HuH-7.5 (cell line): Measurements from ENCODE around the gene MACC1.
"Not testable (repeated sequence)": the region's sequence is repeated elsewhere in the genome, so short reads cannot be mapped to it uniquely, and the experiment has no call there.

ENCODE experiments used
- DNase-seq: peaks from one replicate; pipeline ENCODE4 v3.0.0; 2011; ENCODE audit warnings: low spot score

MACC1 gene

DNA sequence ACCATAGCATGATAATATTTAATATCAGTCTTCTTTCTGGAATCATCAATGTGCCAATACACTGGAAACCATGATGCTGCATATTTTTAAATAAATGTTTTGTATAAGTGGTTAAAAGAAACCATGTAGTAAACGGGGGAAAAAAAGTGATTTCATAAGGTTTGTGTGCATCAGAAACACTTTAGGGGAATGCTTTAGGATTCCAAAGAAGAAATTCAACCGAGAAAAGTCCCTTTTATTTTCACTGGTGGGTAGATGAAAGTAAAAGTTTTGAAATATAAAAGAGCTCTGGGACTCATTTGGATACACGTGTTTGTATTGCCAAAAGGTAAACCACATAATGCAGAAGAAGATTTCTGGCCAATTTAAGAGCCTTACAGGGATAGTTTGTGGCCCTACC, 11.9 kb upstream of the MACC1 start:
- no peak for DNase-seq

DNA sequence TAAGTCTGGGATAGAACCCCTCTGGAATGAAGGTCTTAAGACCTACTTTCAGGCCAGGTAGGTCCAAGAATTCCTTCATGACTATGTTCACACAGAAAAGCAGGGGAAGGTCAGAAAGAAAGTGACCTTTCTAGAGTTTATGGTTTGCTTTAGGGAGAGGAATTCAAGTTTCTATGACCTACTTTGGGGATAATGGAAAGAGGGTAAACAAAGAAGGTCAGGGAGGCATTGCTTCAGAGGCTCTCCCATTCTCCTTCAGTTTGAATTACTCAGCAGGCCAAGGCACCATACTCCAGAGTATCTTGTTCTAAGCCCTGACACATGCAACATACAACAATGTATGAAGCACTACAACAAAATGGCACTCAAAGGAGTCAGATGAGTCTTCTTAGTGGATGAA, 11.5 kb upstream of the MACC1 start:
- no peak for DNase-seq

GRCh38 chr7:20227291-20227795, 10.2 kb upstream of the MACC1 start:
- DNase-seq = no peak

DNA sequence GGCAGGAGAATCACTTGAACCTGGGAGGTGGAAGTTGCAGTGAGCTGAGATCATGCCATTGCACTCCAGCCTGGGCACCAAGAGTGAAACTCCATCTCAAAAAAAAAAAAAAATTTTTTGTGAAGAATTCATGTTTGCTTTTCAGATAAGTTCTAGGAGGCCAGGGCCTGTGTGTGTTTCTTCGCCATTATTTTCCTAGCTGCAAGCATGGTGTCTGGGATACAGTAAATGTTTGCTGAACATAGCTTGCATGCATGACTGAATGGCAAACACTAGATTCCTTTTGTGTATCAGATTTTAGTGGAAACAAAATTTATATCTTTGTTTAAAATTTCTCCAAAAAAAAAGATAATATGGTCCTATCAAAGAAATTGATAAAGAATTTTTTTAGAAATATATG, 9.7 kb upstream of the MACC1 start:
- no peak for DNase-seq

DNA sequence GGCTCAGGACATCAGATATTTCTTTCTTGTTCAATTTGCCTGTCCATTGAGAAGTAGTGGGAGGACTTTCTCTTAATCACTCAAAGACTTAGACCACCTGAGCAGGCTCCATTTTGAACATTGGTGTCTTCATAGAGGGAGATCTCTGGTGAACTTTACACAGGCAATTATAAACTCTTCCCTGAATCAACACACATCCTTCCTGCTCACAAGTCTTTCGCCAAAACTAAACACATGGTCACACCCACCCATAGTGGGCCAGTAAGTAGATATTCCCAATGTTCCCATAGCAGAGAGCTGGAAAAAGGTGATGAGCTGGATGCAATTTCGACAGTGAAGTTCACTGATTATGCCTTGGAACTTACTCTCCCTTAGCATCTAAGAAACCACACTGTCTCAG, 8.2 kb upstream of the MACC1 start:
- DNase-seq = no peak

GRCh38 chr7:20224025-20224424, 6.8 kb upstream of the MACC1 start:
- DNase-seq = no peak

GRCh38 chr7:20223356-20223755, 6.2 kb upstream of the MACC1 start:
- no peak for DNase-seq

- DNase-seq = no peak
These were observed 5.1 kb upstream of the MACC1 start for GRCh38 chr7:20222219-20222828.

GRCh38 chr7:20220921-20221547, 3.9 kb upstream of the MACC1 start:
- no peak for DNase-seq

- DNase-seq = no peak
These were observed 3.1 kb upstream of the MACC1 start for GRCh38 chr7:20220293-20220761.

DNA sequence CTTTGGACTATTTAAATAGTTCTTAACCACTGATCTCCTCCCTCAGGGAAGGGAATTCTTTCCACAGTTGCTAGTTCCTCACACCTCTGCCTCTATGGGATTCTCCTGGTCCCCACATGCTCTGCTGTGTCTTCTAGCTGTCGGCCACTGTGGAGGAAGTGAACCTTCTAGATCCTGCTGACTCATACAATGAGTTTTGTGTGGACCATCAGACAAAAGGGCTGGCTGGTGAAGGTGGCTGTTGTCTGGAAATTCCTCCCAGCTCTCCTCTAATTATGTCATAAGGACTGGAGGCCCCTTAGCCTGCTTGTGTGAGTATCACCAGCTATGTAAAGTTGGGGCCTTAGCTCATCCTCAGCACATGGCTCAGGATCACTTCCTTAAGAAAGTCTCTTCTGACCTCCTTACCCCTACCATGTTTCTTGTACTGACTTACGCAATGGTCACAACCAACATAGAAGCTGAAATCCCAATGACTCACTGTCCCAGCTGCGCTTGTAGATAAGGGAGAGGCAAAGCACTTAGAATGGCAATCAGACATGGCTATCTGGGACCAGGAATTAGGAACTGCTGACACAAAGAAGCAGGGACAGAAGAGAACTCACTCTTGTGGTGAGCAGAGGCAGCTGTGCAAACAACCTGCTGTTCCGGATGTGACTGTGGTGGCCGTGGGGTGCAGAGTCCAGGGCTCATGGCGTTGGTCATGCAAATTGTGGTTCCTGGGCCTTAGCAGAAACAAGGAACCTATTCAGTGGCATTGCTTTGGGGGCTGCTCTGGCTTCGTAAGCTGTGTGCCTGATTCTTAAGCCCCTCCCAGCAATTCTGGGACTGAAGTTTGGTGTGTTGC, 2.5 kb upstream of the MACC1 start:
- peak; percentile 22 for DNase-seq

- no peak for DNase-seq
These were observed 1.9 kb upstream of the MACC1 start for GRCh38 chr7:20219062-20219445.

DNA sequence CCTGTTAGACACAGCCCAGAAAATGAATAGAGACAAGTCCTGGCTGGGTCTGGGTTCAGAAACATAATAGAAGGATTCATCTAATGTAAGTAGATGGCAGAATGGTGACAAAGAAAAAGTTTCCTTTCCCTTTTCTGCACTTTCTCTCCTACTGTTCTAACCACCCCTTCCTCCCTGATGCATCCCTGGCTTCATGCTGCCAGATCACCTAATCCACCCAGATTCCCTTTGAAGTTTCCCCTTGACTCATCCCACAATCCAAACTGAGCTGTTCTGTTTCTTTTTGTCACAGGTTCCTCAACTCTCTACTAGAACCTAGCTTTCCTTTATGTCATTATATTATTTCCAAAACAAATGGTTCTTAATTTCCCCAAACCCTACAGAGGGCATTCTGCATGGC, 1.1 kb upstream of the MACC1 start:
- DNase-seq = no peak

DNA sequence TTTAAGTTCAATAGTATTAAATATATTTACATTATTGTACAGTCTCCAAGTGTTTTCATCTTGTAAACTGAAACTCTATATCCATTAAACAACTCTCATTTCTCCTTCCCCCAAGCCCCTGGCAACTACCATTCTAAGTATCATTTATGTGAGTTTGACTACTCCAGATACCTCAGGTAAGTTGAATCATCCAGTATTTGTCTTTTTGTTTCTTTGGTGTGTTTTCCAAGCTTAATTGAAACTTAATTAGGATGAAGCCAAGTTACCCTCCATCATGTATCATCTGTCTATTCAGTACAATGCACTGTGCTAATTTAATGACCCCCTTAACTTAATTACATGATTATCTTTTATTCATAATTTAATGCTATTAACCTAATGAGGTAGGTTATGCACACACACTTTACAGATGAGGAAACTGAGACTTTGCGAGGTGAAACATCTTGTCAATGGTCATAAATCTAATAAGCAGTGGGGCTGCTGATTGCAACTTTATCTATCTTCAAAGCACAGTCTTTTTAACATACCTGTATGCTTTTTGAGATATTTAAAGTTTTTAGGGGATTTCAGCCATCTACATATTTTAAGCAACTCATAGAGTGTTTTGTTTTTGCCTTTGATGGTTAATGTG, 663 bp downstream of the MACC1 start:
- no peak for DNase-seq

- DNase-seq = no peak
These were observed 2.1 kb downstream of the MACC1 start for GRCh38 chr7:20214921-20215669.

- DNase-seq = no peak
These were observed 3.1 kb downstream of the MACC1 start for GRCh38 chr7:20214132-20214531.

- no peak for DNase-seq
These were observed 3.8 kb downstream of the MACC1 start for GRCh38 chr7:20213378-20213777.

- no peak for DNase-seq
These were observed 5.8 kb downstream of the MACC1 start for GRCh38 chr7:20211376-20211775.

GRCh38 chr7:20208651-20209307, 8.4 kb downstream of the MACC1 start:
- no peak for DNase-seq

DNA sequence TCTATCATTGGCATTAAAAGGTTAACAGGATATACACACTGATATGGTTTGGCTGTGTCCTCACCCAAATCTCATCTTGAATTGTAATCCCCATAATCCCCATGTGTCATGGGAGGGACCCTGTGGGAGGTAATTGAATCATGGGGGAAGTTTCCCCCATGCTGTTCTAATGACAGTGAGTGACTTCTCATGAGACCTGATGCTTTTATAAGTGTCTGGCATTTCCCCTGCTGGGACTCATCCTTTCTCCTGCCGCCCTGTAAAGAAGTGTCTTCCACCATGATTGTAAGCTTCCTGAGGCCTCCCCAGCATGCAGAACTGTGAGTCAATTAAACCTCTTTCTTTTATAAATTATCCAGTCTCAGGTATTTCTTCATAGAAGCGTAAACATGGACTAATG, 9.4 kb downstream of the MACC1 start:
- DNase-seq = not testable (repeated sequence)
